NCI-H524 treated with DMSO at 0.1 percent for 48 hours (cell line): ENCODE data around the gene NCKAP5L.
"Not testable (repeated sequence)": the region's sequence is repeated elsewhere in the genome, so short reads cannot be mapped to it uniquely, and the experiment has no call there.

Experiments used
- DNase-seq: peaks from one replicate; lab custom pipeline; 2025; lab: John Stamatoyannopoulos, UW

NCKAP5L gene

GRCh38 chr12:49798248-49798647, 30.0 kb downstream of the NCKAP5L start:
- no peak for DNase-seq

- no peak for DNase-seq
Measured at GRCh38 chr12:49797449-49797776, 30.8 kb downstream of the NCKAP5L start.

DNA sequence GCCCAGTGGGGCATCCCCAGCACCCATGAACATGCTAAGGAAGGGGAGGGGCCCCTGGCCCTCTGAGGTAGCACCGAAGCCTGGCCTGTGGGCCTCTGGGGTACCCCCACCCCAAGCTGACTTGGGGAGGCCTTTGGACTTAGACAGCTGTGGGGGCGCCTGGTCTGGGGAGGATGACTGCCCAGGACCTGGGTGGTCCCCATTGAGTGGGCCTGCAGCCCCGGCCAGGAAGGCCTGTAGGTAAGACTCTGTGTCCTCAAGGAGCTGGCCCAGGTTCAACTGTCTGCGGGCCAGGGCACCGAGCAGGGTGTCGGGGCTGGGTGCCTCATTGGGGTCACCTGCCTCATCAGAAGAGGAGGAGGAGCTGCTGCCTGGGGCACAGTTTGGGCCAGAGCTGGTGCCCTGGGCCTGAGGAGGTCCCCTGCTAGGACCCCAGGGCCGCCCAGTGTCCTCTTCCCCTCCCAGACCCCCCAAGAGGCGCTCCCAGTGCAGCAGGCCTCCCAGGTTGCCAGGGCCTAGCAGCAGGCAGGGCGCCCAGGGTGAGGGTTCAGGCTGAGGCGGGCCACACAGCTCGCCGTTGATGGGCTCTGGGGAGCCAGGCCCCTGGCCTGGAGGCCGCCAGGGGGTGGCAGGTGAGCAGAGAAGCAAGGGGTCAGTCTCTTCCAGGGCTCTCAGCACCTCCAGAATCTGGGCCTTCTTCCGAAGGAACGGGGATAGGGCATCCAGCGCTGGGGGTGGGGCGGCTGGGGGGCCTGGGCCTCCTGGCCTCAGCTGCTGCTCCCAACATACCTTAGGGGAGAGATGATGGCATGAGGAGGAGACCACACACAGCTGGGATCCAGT, 31.4 kb downstream of the NCKAP5L start:
- no peak for DNase-seq

GRCh38 chr12:49796155-49796554, 32.1 kb downstream of the NCKAP5L start:
- no peak for DNase-seq

DNA sequence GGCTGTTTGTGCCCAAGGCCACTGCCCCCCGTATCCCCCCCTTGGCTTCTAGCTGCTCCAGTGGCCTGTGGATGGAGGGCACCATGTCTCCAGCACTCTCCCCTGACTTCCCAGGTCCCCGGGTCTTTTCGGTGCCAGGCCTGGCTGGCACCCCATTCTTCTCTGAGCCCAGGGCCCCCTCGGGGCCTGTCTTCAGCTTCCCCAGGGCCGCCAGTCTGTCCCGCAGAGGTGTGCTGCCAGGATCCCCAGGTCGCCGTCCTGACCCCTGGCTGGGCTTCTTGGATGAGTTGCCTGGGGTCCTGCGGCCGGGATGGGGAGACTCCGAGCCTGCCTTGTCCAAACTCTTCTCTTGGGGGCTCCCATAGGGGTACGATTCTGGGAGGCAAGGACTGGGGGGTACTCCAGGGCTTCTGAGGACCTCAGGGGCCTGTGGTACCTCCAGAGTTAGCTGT, 32.5 kb downstream of the NCKAP5L start:
- no peak for DNase-seq

GRCh38 chr12:49794811-49795653, 33.2 kb downstream of the NCKAP5L start:
- no peak for DNase-seq

DNA sequence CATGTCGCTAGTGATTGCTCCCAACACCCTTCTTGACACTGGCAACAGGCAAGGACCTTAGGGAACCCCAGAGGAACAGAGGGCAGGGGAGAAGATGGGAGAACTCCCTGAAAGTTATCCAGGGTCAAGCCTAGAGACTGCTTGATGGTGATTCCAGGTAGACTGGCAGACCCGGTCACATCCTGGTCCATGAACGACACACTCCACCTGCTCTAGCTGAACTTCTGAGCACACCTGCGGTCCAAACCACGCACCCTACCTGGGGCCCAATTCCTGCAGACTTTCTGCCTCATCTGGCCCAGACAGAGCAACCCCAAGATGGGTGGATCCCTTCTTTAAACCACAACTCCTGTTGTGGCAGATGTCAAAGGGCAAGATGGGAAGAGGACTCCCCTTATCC, 34.2 kb downstream of the NCKAP5L start:
- DNase-seq, result no peak

DNA sequence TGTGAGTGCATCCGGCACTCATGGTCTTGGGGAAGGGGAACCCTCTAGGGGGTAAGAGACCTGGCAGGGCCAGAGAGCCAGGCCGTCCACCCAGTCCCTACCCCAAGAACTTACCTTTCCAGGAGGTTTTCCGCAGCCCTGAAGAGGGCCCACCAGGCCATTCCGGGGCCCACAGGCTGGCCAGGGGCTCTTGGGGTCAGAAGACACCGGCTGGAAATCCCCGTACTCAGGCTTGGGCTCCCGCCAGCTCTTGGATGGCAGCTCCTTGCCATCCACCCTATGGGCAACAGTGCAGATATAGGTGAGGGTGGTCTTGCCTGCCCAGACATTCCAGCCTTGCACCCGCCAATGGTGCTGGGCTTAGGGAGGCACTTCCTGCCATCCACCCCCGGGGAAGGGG, 34.6 kb downstream of the NCKAP5L start:
- no peak for DNase-seq

GRCh38 chr12:49792976-49793580, 35.1 kb downstream of the NCKAP5L start:
- DNase-seq, result no peak

- DNase-seq, result no peak
Measured at GRCh38 chr12:49792181-49792970, 35.8 kb downstream of the NCKAP5L start.

- DNase-seq, result no peak
Measured at GRCh38 chr12:49791700-49792099, 36.5 kb downstream of the NCKAP5L start.

DNA sequence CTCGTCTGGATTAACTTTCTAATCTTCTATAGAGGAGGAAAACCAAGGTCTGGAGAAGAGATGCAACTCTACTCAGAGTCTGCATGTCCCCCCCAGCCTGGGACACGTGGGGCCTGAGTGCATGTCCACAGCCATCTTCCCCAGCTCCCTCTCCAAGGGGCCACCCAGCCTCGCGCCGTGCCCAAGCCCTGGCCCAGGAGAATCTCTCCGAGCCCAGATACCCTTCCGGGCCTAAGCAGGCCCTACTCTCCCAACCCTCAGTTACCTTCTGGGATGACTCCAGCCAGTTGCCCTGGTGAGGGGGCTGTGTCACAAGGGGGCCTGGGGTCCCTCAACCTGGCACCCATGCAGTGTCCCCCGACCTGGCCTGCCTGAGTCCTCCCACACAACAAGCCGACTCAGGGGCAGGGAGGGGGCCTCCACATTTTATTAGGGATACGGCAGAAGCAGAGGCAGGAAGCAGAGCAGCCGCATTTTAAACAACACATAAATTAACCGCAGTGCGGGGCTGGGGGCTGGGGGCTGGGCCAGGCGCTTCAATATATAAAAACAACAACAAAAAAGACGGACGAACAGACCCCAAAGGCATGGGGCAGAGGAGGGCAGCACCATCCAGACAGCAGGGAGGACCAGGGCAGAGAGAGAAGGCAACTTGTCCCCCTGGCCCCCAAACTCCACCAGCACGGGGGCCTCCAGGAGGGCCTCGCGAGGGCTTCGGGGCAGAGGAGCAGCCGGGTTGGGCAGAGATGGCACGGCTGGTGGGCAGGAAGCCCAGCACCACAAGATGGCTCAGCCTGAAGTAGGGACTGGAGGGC, 37.3 kb downstream of the NCKAP5L start:
- DNase-seq, result no peak

DNA sequence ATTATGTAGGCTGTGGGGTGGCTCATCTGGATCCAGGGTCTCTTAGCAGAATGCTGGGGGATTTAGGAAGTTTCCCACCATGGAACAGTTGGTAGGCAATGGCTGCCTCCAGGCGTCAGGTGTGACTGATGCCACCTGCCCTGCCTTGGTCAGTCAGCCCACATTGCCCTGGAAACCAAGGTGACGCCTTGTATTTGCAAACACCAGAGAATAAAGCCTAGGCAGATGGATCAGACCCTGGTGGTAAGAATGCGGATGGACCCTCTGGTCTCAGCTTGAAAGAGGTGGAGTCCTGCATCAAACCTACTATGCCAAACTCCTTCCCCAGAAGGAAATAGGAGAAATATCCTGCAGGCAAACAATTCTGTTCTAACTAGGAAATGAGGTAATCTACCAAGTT, 38.2 kb downstream of the NCKAP5L start:
- no peak for DNase-seq

DNA sequence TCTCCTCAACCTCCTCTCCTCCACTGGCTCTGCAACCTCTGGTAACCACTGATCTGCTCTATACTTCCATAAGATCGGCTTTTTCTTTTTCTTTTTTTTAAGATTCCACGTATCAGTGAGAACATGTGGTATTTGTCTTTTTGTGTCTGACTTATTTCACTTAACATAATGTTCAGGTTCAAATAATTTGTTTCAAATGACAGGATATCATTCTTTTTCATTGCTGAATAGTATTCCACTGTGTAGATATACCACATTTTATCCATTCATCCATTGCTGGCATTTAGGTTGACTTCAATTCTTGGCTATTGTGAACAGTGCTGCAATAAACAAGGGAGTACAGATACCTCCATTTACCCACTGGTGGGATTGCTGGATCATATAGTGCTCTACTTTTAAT, 40.5 kb downstream of the NCKAP5L start:
- DNase-seq, result no peak

- no peak for DNase-seq
Measured at GRCh38 chr12:49784756-49785409, 43.3 kb downstream of the NCKAP5L start.

DNA sequence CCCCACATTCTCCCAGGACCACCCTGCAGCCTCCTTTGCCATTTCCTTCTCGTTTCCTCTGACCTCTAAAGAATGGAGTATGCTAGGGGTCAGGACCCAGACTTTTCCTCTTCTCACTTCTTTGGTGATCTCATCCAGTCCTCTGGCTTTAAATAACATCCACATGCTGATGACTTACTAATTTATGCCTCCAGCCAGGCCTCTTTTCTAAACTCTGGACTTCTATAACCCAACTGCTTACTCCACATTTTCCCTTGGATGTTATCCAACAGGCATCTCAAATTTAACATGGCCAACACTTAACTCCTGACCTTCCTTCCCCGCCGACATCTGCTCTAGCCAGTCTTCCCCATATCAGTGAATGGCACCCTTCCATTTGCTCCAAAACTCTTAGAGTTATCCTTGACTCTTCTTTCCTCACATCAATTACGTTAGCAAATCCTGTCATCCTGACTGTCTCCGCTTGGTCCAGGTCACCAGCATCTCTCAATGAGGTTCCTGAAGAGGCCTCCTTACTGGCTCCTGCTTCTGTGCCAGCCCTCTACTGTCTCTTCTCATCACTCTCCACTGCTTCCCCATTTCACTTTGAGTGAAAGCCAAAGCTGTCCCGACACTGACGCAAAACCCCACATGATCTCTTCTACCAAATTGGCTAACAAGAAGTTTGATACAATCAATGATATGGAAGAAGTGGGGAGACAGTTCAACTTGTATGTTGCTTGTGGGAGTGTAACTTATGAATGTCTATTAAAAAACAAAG, 44.1 kb downstream of the NCKAP5L start:
- no peak for DNase-seq

- DNase-seq, result not testable (repeated sequence)
Measured at GRCh38 chr12:49780914-49781313, 47.3 kb downstream of the NCKAP5L start.

DNA sequence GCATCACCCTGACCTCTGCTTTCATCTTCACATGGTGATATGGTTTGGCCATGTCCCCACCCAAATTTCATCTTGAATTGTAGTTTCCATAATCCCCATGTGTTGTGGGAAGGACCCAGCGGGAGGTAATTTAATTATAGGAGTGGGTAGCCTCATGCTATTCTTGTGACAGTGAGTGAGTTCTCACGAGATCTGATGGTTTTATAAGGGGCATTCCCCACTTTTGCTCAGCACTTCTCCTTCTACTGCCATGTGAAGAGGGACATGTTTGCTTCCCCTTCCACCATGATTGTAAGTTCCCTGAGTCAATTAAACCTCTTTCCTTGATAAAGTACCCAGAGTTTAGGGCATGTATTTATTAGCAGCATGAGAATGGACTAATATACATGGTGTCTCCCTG, 48.6 kb downstream of the NCKAP5L start:
- no peak for DNase-seq

GRCh38 chr12:49777800-49778748, 50.1 kb downstream of the NCKAP5L start:
- no peak for DNase-seq
